Neural cell (in vitro differentiated cells): ENCODE results near the gene PHLDB2. TPM values are rescaled to one million over a fixed set of nuclear protein-coding genes. Genes with fewer than 3 reads are reported as not detected.

Experiments
- H2AFZ ChIP-seq: fragments of 200-600, 300-800 bp; sonication (generic), shearing (Covaris generic); 2 replicates; pipeline ENCODE4 v1.6.0; 2014; ENCODE audit warnings: low read depth, mild to moderate bottlenecking, antibody characterized with exemption, low read length, moderate library complexity
- H3F3A ChIP-seq: fragments of 200-600 bp; shearing (Covaris generic); 2 replicates; pipeline ENCODE4 v1.6.1; 2016; ENCODE audit warnings: mild to moderate bottlenecking, moderate library complexity, mixed read lengths, antibody characterized with exemption, low read length; ENCODE audit not compliant: insufficient read depth, poor library complexity, severe bottlenecking
- H3K27ac ChIP-seq: fragments of 200-600, 300-800 bp; sonication (generic), shearing (Covaris generic); 2 replicates; pipeline ENCODE4 v1.5.1; 2014; ENCODE audit warnings: mild to moderate bottlenecking, low read length, moderate library complexity
- H3K27me3 ChIP-seq: fragments of 300-800, 200-600 bp; sonication (generic), shearing (Covaris generic); 2 replicates; pipeline ENCODE4 v1.6.0; 2014; ENCODE audit warnings: mild to moderate bottlenecking, low read depth, low read length, moderate library complexity; ENCODE audit not compliant: insufficient read depth
- H3K36me3 ChIP-seq: fragments of 300-800, 200-600 bp; sonication (generic), shearing (Covaris generic); 2 replicates; pipeline ENCODE4 v1.5.1; 2014; ENCODE audit warnings: mild to moderate bottlenecking, antibody characterized with exemption, low read length, moderate library complexity; ENCODE audit not compliant: insufficient read depth
- H3K4me2 ChIP-seq: fragments of 300-800, 200-600 bp; sonication (generic), shearing (Covaris generic); 2 replicates; pipeline ENCODE4 v1.6.0; 2014; ENCODE audit warnings: mild to moderate bottlenecking, low read length
- H3K4me3 ChIP-seq: fragments of 300-800, 200-600 bp; sonication (generic), shearing (Covaris generic); 2 replicates; pipeline ENCODE4 v1.5.1; 2014; ENCODE audit warnings: mild to moderate bottlenecking, low read length, moderate library complexity
- H3K79me2 ChIP-seq: fragments of 200-600 bp; shearing (Covaris generic); replicated peaks from 2 replicates; pipeline ENCODE4 v1.6.0; 2014; ENCODE audit warnings: mild to moderate bottlenecking, low read length, moderate library complexity; ENCODE audit not compliant: insufficient read depth
- H3K9ac ChIP-seq: fragments of 300-800, 200-600 bp; sonication (generic), shearing (Covaris generic); 2 replicates; pipeline ENCODE4 v1.6.1; 2016; ENCODE audit warnings: mild to moderate bottlenecking, low read length, mixed read lengths
- H3K9me2 ChIP-seq: fragments of 200-600 bp; shearing (Covaris generic); 2 replicates; pipeline ENCODE4 v1.6.1; 2016; ENCODE audit warnings: mild to moderate bottlenecking, low read length, mixed read lengths; ENCODE audit not compliant: insufficient read depth
- H3K9me3 ChIP-seq: fragments of 200-600, 300-800 bp; sonication (generic), shearing (Covaris generic); 2 replicates; pipeline ENCODE4 v1.6.1; 2016; ENCODE audit warnings: mild to moderate bottlenecking, mixed run types, low read length, moderate library complexity, mixed read lengths
- H4K20me1 ChIP-seq: fragments of 200-600 bp; shearing (Covaris generic); 2 replicates; pipeline ENCODE4 v1.6.1; 2016; ENCODE audit warnings: mild to moderate bottlenecking, mixed run types; ENCODE audit not compliant: insufficient read depth
- EP300 ChIP-seq: fragments of 450-650 bp; conservative IDR thresholded peaks from 2 replicates; pipeline ENCODE4 v1.6.1; 2014; ENCODE audit warnings: antibody characterized with exemption, mild to moderate bottlenecking, moderate library complexity; ENCODE audit not compliant: poor library complexity, severe bottlenecking
- EZH2 ChIP-seq: fragments of 200-600, 300-800 bp; shearing (Covaris generic), sonication (generic); IDR thresholded peaks from 2 replicates; pipeline ENCODE4 v1.6.1; 2014; ENCODE audit warnings: antibody characterized with exemption, low read length, borderline replicate concordance, mild to moderate bottlenecking; ENCODE audit not compliant: insufficient read depth, poor library complexity, severe bottlenecking
- MXI1 ChIP-seq: fragments of 450-650 bp; conservative IDR thresholded peaks from 2 replicates; pipeline ENCODE4 v1.6.1; 2014; ENCODE audit warnings: antibody characterized with exemption, mild to moderate bottlenecking; ENCODE audit not compliant: poor library complexity, severe bottlenecking
- POLR2AphosphoS5 ChIP-seq: IDR thresholded peaks from 2 replicates; pipeline ENCODE4 v1.6.1; 2012
- RAD21 ChIP-seq: fragments of 450-650 bp; conservative IDR thresholded peaks from 2 replicates; pipeline ENCODE4 v1.6.1; 2014; ENCODE audit warnings: antibody characterized with exemption, mild to moderate bottlenecking, moderate library complexity
- SMC3 ChIP-seq: fragments of 450-650 bp; conservative IDR thresholded peaks from 2 replicates; pipeline ENCODE4 v1.6.1; 2014; ENCODE audit warnings: antibody characterized with exemption, mild to moderate bottlenecking, moderate library complexity; ENCODE audit not compliant: poor library complexity
- TAF1 ChIP-seq: IDR thresholded peaks from 2 replicates; pipeline ENCODE4 v1.6.1; 2012; ENCODE audit warnings: low read depth
- polyA plus RNA-seq: library from polyadenylated mRNA; depleted of rRNA; stranded (reverse); fragments of >200 nt; gene quantifications from 2 replicates; pipeline ENCODE4 v1.2.3, GENCODE V29; 2014
- TF ChIP-seq, protein P1 (sequence below): IDR thresholded peaks from 2 replicates; pipeline ENCODE4 v1.6.1; 2012; ENCODE audit warnings: borderline replicate concordance
- TF ChIP-seq, protein P2 (sequence below): fragments of 450-650 bp; IDR thresholded peaks from 2 replicates; pipeline ENCODE4 v1.5.1; 2014; ENCODE audit warnings: antibody characterized with exemption, mild to moderate bottlenecking, moderate library complexity; ENCODE audit not compliant: poor library complexity, severe bottlenecking

PHLDB2 gene
- polyA plus RNA-seq, 1 donor from 2014 or later, result 1.4 TPM

DNA sequence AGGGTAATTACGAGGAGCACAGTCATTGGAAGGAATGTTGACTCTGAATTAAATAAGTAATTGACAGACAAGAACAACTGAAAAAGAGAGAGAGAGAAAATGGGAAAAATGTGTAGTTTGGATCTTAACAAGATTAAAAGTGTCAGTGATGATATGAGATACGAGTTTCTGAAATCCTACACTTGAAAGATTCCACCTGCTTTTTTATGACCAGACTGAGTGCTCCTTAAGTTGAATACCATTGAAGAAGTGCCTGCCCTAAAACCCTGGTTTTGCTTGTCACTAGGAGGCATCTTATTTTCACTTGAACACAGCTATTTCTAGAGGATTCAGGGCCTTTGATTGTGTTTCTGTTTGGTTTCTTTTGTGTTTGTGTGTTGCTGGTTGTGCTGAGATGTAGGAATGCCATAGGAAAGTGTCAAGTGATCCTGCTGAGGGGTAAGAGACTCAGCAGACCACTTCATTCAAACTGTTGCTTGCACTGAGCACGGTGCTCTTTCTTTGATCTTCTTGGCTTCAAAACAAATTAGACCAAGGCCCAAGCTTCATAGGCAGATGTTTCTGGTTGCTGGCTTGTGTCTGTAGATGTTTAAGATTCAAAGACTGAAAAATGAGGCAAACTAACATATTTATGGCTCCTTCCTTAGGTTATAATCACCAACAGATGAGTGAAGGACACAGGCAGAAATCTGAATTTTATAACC is 102.5 kb downstream of the PHLDB2 start:
- H3K36me3 ChIP-seq, result no peaks in the 10 kb centered on the region
- no peaks in the 10 kb centered on the region for H3F3A ChIP-seq
- H3K9me3 ChIP-seq, result no peaks in the 10 kb centered on the region
- no peak overlapping the region for H3K9ac ChIP-seq
- no peaks in the 10 kb centered on the region for H3K9me2 ChIP-seq
- no peaks in the 10 kb centered on the region for H3K79me2 ChIP-seq
- H2AFZ ChIP-seq, result no peak overlapping the region
- no peak overlapping the region for H3K4me3 ChIP-seq
- H3K4me2 ChIP-seq, result no peak overlapping the region
- H4K20me1 ChIP-seq, result no peaks in the 10 kb centered on the region
- H3K27me3 ChIP-seq, result no peaks in the 10 kb centered on the region
- H3K27ac ChIP-seq, result no peak overlapping the region
- TF ChIP-seq EZH2, result no peak
- TF ChIP-seq TAF1, result no peak
- no peak for TF ChIP-seq POLR2AphosphoS5
- no peak for TF ChIP-seq SMC3
- TF ChIP-seq, protein P1, sequence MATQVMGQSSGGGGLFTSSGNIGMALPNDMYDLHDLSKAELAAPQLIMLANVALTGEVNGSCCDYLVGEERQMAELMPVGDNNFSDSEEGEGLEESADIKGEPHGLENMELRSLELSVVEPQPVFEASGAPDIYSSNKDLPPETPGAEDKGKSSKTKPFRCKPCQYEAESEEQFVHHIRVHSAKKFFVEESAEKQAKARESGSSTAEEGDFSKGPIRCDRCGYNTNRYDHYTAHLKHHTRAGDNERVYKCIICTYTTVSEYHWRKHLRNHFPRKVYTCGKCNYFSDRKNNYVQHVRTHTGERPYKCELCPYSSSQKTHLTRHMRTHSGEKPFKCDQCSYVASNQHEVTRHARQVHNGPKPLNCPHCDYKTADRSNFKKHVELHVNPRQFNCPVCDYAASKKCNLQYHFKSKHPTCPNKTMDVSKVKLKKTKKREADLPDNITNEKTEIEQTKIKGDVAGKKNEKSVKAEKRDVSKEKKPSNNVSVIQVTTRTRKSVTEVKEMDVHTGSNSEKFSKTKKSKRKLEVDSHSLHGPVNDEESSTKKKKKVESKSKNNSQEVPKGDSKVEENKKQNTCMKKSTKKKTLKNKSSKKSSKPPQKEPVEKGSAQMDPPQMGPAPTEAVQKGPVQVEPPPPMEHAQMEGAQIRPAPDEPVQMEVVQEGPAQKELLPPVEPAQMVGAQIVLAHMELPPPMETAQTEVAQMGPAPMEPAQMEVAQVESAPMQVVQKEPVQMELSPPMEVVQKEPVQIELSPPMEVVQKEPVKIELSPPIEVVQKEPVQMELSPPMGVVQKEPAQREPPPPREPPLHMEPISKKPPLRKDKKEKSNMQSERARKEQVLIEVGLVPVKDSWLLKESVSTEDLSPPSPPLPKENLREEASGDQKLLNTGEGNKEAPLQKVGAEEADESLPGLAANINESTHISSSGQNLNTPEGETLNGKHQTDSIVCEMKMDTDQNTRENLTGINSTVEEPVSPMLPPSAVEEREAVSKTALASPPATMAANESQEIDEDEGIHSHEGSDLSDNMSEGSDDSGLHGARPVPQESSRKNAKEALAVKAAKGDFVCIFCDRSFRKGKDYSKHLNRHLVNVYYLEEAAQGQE, result no peak
- no peak for TF ChIP-seq MXI1
- TF ChIP-seq, protein P2, sequence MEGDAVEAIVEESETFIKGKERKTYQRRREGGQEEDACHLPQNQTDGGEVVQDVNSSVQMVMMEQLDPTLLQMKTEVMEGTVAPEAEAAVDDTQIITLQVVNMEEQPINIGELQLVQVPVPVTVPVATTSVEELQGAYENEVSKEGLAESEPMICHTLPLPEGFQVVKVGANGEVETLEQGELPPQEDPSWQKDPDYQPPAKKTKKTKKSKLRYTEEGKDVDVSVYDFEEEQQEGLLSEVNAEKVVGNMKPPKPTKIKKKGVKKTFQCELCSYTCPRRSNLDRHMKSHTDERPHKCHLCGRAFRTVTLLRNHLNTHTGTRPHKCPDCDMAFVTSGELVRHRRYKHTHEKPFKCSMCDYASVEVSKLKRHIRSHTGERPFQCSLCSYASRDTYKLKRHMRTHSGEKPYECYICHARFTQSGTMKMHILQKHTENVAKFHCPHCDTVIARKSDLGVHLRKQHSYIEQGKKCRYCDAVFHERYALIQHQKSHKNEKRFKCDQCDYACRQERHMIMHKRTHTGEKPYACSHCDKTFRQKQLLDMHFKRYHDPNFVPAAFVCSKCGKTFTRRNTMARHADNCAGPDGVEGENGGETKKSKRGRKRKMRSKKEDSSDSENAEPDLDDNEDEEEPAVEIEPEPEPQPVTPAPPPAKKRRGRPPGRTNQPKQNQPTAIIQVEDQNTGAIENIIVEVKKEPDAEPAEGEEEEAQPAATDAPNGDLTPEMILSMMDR, result no peak
- no peak for TF ChIP-seq EP300
- TF ChIP-seq RAD21, result no peak

DNA sequence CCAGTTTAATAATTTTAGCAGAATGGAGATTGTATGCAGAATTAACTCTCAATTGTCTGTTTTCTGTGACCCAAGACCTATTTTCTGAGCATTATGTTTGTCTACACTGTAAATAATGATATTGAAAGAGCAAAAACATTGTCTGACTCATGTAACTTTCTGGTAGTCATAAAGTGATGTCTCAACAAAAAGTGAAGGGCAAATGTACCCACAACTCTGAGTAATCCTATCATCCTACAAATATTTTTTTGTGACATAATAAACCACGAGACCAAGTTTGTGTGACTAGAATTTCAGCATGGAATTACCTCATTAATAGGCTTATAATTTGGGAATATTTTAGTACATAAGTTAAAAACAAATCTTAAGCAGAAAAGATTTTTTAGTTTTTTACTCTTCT is 104.4 kb downstream of the PHLDB2 start:
- H4K20me1 ChIP-seq, result no peaks in the 10 kb centered on the region
- no peaks in the 10 kb centered on the region for H3K9me3 ChIP-seq
- no peaks in the 10 kb centered on the region for H3K79me2 ChIP-seq
- H3K27ac ChIP-seq, result no peak overlapping the region
- no peak overlapping the region for H3K4me2 ChIP-seq
- H2AFZ ChIP-seq, result no peak overlapping the region
- no peaks in the 10 kb centered on the region for H3K36me3 ChIP-seq
- H3K4me3 ChIP-seq, result no peak overlapping the region
- H3F3A ChIP-seq, result no peaks in the 10 kb centered on the region
- no peaks in the 10 kb centered on the region for H3K27me3 ChIP-seq
- H3K9ac ChIP-seq, result no peak overlapping the region
- TF ChIP-seq, protein P2, result no peak
- TF ChIP-seq TAF1 (no peak), RAD21 (no peak), SMC3 (no peak)
- no peaks in the 10 kb centered on the region for H3K9me2 ChIP-seq
